IMR-90 (cell line): ENCODE data around the gene VAT1. TPM values are rescaled to one million over a fixed set of nuclear protein-coding genes. Genes with fewer than 3 reads are reported as not detected.

Experiments
- ATAC-seq: fragments of 200-7000 bp; cut with Tn5 transposase; 2 replicates; pipeline ENCODE4 v1.9.1; 2020; ENCODE audit warnings: low read depth, mild to moderate bottlenecking, moderate library complexity
- BruUV-seq: library from RNA; stranded (reverse); fragments of 400-500 nt; replicated peaks from 2 replicates; lab custom pipeline; 2021; lab: Mats Ljungman, UMichigan
- CTCF ChIA-PET: fragments of 300-600 bp; formaldehyde crosslinking; extraction: SDS; loops from one replicate; lab custom pipeline; 2021; ENCODE audit warnings: antibody characterized with exemption; lab: Yijun Ruan, JAX
- POLR2A ChIA-PET: fragments of 300-600 bp; sonication (Branson Sonifier 250); formaldehyde crosslinking; loops from one replicate; lab custom pipeline; 2022; ENCODE audit warnings: antibody characterized with exemption; ENCODE audit not compliant: unreplicated experiment; lab: Charles Lee
- DNase-seq: peaks from one replicate; pipeline ENCODE4 v3.0.0; 2013
- H2AFZ ChIP-seq: replicated peaks from 2 replicates; pipeline ENCODE3; 2013; ENCODE audit warnings: low read length, mild to moderate bottlenecking; ENCODE audit not compliant: poor library complexity
- H2AK5ac ChIP-seq: 2 replicates; pipeline ENCODE4 v1.6.1; 2013; ENCODE audit warnings: low read depth, low read length, inconsistent platforms
- H2AK9ac ChIP-seq: replicated peaks from 2 replicates; pipeline ENCODE3; 2013; ENCODE audit warnings: mild to moderate bottlenecking, low read depth, low read length, moderate library complexity; ENCODE audit not compliant: poor library complexity
- H2BK120ac ChIP-seq: 2 replicates; pipeline ENCODE4 v1.6.1; 2013; ENCODE audit warnings: low read depth, low read length, inconsistent platforms
- H2BK15ac ChIP-seq: 3 replicates; pipeline ENCODE4 v1.6.1; 2013; ENCODE audit warnings: low read depth, low read length, inconsistent platforms
- H2BK20ac ChIP-seq: 2 replicates; pipeline ENCODE4 v1.6.1; 2013; ENCODE audit warnings: low read depth, mild to moderate bottlenecking, inconsistent platforms, low read length, moderate library complexity
- H2BK5ac ChIP-seq: 2 replicates; pipeline ENCODE4 v1.6.1; 2013; ENCODE audit warnings: mild to moderate bottlenecking, low read depth, low read length, inconsistent platforms; ENCODE audit not compliant: poor library complexity, severe bottlenecking
- H3K14ac ChIP-seq: replicated peaks from 2 replicates; pipeline ENCODE4 v1.6.1; 2013; ENCODE audit warnings: low read depth, low read length, inconsistent platforms
- H3K18ac ChIP-seq: 2 replicates; pipeline ENCODE4 v1.6.1; 2013; ENCODE audit warnings: low read depth, low read length, control low read depth
- H3K23ac ChIP-seq: 2 replicates; pipeline ENCODE4 v1.6.1; 2013; ENCODE audit warnings: low read depth, low read length, inconsistent platforms
- H3K27ac ChIP-seq: 2 replicates; pipeline ENCODE4 v1.5.1; 2013; ENCODE audit warnings: mild to moderate bottlenecking, control low read depth, low read length; ENCODE audit not compliant: insufficient read depth
- H3K27me3 ChIP-seq: 2 replicates; pipeline ENCODE4 v1.6.1; 2013; ENCODE audit warnings: low read length; ENCODE audit not compliant: control insufficient read depth, insufficient read depth
- H3K36me3 ChIP-seq: 2 replicates; pipeline ENCODE4 v1.6.1; 2013; ENCODE audit warnings: low read length, mixed read lengths; ENCODE audit not compliant: control insufficient read depth, insufficient read depth
- H3K4ac ChIP-seq: 2 replicates; pipeline ENCODE4 v1.6.1; 2013; ENCODE audit warnings: low read depth, low read length, inconsistent platforms
- H3K4me1 ChIP-seq: 2 replicates; pipeline ENCODE4 v1.6.1; 2013; ENCODE audit warnings: low read length, mixed read lengths; ENCODE audit not compliant: control insufficient read depth, insufficient read depth
- H3K4me2 ChIP-seq: 2 replicates; pipeline ENCODE4 v1.6.1; 2013; ENCODE audit warnings: low read depth, mild to moderate bottlenecking, control low read depth, low read length, moderate library complexity
- H3K4me3 ChIP-seq: 2 replicates; pipeline ENCODE4 v1.5.1; 2013; ENCODE audit warnings: low read depth, mild to moderate bottlenecking, control low read depth, low read length, moderate library complexity; ENCODE audit not compliant: insufficient read depth
- H3K56ac ChIP-seq: 2 replicates; pipeline ENCODE4 v1.6.1; 2013; ENCODE audit warnings: low read length, inconsistent platforms; ENCODE audit not compliant: insufficient read depth; ENCODE audit errors: extremely low read depth
- H3K79me1 ChIP-seq, 2 experiments: 2 replicates each; pipeline ENCODE4 v1.6.1; 2013; ENCODE audit warnings: low read length in 2 of 2, inconsistent platforms in 1 of 2, low read depth in 1 of 2
- H3K9ac ChIP-seq: 2 replicates; pipeline ENCODE4 v1.6.1; 2013; ENCODE audit warnings: low read depth, low read length, control low read depth
- H3K9me1 ChIP-seq: 2 replicates; pipeline ENCODE4 v1.6.1; 2013; ENCODE audit warnings: low read length, inconsistent platforms; ENCODE audit not compliant: insufficient read depth
- H3K9me3 ChIP-seq: 2 replicates; pipeline ENCODE4 v1.6.1; 2013; ENCODE audit warnings: low read length; ENCODE audit not compliant: control insufficient read depth, insufficient read depth
- H4K20me1 ChIP-seq: 2 replicates; pipeline ENCODE4 v1.6.1; 2013; ENCODE audit warnings: low read length, inconsistent platforms; ENCODE audit not compliant: insufficient read depth
- H4K5ac ChIP-seq: 2 replicates; pipeline ENCODE4 v1.6.1; 2013; ENCODE audit warnings: mild to moderate bottlenecking, low read depth, low read length, control low read depth
- H4K8ac ChIP-seq, 2 experiments: 2 replicates each; pipeline ENCODE4 v1.6.1; 2013; ENCODE audit warnings: low read depth in 2 of 2, low read length in 2 of 2, control low read depth in 1 of 2, inconsistent platforms in 1 of 2
- H4K91ac ChIP-seq: 2 replicates; pipeline ENCODE4 v1.6.1; 2013; ENCODE audit warnings: low read depth, low read length, inconsistent platforms; ENCODE audit not compliant: insufficient read depth
- CEBPB ChIP-seq: IDR thresholded peaks from 2 replicates; pipeline ENCODE4 v1.6.1; 2012; ENCODE audit warnings: low read depth, low read length, improper control_type of control experiment
- FOS ChIP-seq: fragments of 150-350 bp; IDR thresholded peaks from 2 replicates; pipeline ENCODE4 v1.6.1; 2016; ENCODE audit warnings: low read depth, low read length
- MAFK ChIP-seq: IDR thresholded peaks from 2 replicates; pipeline ENCODE4 v1.6.1; 2012; ENCODE audit warnings: low read depth, low read length, improper control_type of control experiment
- MAZ ChIP-seq: IDR thresholded peaks from 2 replicates; pipeline ENCODE4 v1.6.1; 2012; ENCODE audit warnings: low read depth, mild to moderate bottlenecking, low read length, improper control_type of control experiment, moderate library complexity, borderline replicate concordance
- USF2 ChIP-seq: fragments of 150-350 bp; IDR thresholded peaks from 2 replicates; pipeline ENCODE4 v1.6.1; 2017; ENCODE audit warnings: mild to moderate bottlenecking, antibody characterized with exemption, low read length, low read depth
- WGBS, 2 experiments: methylation state at CpG; one replicate each; pipeline versions ENCODE4 v1.1.5 to v1.1.7; 2013; ENCODE audit warnings: missing lambda C conversion rate in 2 of 2; ENCODE audit not compliant: insufficient read length in 1 of 2; ENCODE audit errors: extremely low coverage in 2 of 2; 5-methylcytosine and 5-hydroxymethylcytosine counted together
- dilution Hi-C: fragments of 300-500 bp; cut with HindIII; formaldehyde crosslinking; loops from one replicate; pipeline ENCODE4 v1.14.3; 2018; ENCODE audit warnings: low sequenced_read_pairs; ENCODE audit not compliant: unreplicated experiment
- in situ Hi-C: fragments of 300-500 bp; cut with MboI; formaldehyde crosslinking; loops from 3 replicates; pipeline ENCODE4 v1.14.3; 2019; ENCODE audit warnings: low sequenced_read_pairs, inconsistent platforms, mixed read lengths
- intact Hi-C: fragments of 100-400 bp; cut with micrococcal nuclease; formaldehyde crosslinking; loops from 2 replicates; pipeline ENCODE4 v1.10.0; 2022
- polyA plus RNA-seq, 3 experiments: library from polyadenylated mRNA; depleted of rRNA; stranded (reverse); fragments of >200 nt; gene quantifications; 2 replicates each; pipeline ENCODE4 v1.2.3, GENCODE V29; 2012; ENCODE audit warnings: low replicate concordance in 1 of 3
- total RNA-seq: library from RNA; depleted of rRNA; stranded (reverse); fragments of >200 nt; gene quantifications from 2 replicates; pipeline ENCODE4 v1.2.3, GENCODE V29; 2012

The VAT1 gene
- total and polyA plus RNA-seq, 2 of the 4 experiments (the other 2 are of a cell fraction) = 97.3 to 101 TPM

GRCh38 chr17:42969001-42969581 lies 53.1 kb downstream of the VAT1 start:
- DNase-seq = peak; percentile 79
- H3K18ac ChIP-seq = no peak overlapping the region
- H3K4ac ChIP-seq = no peak overlapping the region
- BruUV-seq = no TSS peak
- WGBS, 2 experiments = no CpG with 5 or more reads among the region's 5 CpGs
- peaks cover 0 to 15% of the 10 kb centered on the region in 2 experiments; a peak in 3 of 4 replicates for H3K79me1 ChIP-seq
- no peak for TF ChIP-seq MAZ
- no peak for TF ChIP-seq MAFK
- TF ChIP-seq USF2 = no peak
- peak; percentile 28; the same call in 1 of the 2 replicates for TF ChIP-seq FOS
- TF ChIP-seq CEBPB = peak; percentile 83
- no peak overlapping the region for H2AK5ac ChIP-seq
- no peak overlapping the region for H4K8ac ChIP-seq
- intact Hi-C loops = no loop called here
- no peak overlapping the region for H2BK20ac ChIP-seq
- ATAC-seq = 0 out of 2 replicates have a peak, but pooled peaks have one; percentile 4
- dilution Hi-C loops = no loop called here
- no peak overlapping the region for H2BK120ac ChIP-seq
- no peak overlapping the region for H3K4me3 ChIP-seq
- no peak overlapping the region for H3K56ac ChIP-seq
- no peak overlapping the region for H2BK5ac ChIP-seq
- H3K27ac ChIP-seq = no peak overlapping the region; the same call in 1 of the 2 replicates
- H3K4me1 ChIP-seq = peaks cover 3% of the 10 kb centered on the region; the same call in 1 of the 2 replicates
- H3K14ac ChIP-seq = no peak overlapping the region
- H3K9me3 ChIP-seq = no peaks in the 10 kb centered on the region
- H3K27me3 ChIP-seq = no peaks in the 10 kb centered on the region
- in situ Hi-C loops = loop anchor here (25.0 kb wide), 1 partner anchor 93 kb away; no protein-coding TSS in a partner anchor
- no peaks in the 10 kb centered on the region for H3K36me3 ChIP-seq
- no peak overlapping the region for H4K5ac ChIP-seq
- POLR2A ChIA-PET = interaction anchor here (0.6 to 1.0 kb wide), 3 partner anchors 49 to 554 kb away, joined by 4 to 8 read pairs (median 6); no protein-coding TSS in a partner anchor
- no peak overlapping the region; the same call in 1 of the 2 replicates for H3K4me2 ChIP-seq
- H4K20me1 ChIP-seq = no peaks in the 10 kb centered on the region
- H3K9ac ChIP-seq = no peak overlapping the region
- no peak overlapping the region for H4K91ac ChIP-seq
- H2AFZ ChIP-seq = no peak overlapping the region
- H3K23ac ChIP-seq = no peak overlapping the region
- no peaks in the 10 kb centered on the region for H3K9me1 ChIP-seq
- H2AK9ac ChIP-seq = no peak overlapping the region
- no peak overlapping the region for H2BK15ac ChIP-seq
- CTCF ChIA-PET = interaction anchor here (1.9 kb wide), 1 partner anchor 29 kb away, joined by 9 read pairs; the partner anchor contains the start of gene RPL27
